Astrocyte (in vitro differentiated cells and primary cell): ENCODE measurements around the gene PINK1.

ENCODE experiments used
- EZH2 ChIP-seq: IDR thresholded peaks from 2 replicates; pipeline ENCODE4 v1.6.1; 2012; ENCODE audit warnings: mild to moderate bottlenecking, low read length, inconsistent platforms; ENCODE audit not compliant: insufficient read depth
- TF ChIP-seq, protein P1 (sequence below): IDR thresholded peaks from 2 replicates; pipeline ENCODE4 v1.5.1; 2011; ENCODE audit warnings: low read depth, mild to moderate bottlenecking, inconsistent platforms, low read length, moderate library complexity; ENCODE audit not compliant: insufficient read depth

DNA sequence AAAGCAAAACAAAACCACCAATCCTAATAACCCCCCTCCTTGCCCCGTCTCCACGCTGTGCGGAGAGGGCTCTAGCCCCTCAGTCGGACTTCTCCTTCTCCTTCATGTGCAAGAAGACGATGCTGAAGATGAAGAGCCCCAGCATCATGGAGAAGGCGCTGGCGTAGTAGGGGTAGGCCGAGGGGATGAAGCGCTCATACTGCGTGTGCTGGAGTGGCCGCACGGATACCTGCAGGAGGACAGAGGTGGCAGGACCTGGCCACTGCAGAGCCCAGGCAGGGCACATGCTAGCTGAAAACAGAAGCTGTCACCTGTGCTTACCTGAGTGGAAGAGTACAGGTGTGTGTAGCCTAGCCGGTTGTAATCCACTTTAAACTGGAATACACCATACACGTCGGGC lies 19.0 kb downstream of the PINK1 start:
- TF ChIP-seq, protein P1, sequence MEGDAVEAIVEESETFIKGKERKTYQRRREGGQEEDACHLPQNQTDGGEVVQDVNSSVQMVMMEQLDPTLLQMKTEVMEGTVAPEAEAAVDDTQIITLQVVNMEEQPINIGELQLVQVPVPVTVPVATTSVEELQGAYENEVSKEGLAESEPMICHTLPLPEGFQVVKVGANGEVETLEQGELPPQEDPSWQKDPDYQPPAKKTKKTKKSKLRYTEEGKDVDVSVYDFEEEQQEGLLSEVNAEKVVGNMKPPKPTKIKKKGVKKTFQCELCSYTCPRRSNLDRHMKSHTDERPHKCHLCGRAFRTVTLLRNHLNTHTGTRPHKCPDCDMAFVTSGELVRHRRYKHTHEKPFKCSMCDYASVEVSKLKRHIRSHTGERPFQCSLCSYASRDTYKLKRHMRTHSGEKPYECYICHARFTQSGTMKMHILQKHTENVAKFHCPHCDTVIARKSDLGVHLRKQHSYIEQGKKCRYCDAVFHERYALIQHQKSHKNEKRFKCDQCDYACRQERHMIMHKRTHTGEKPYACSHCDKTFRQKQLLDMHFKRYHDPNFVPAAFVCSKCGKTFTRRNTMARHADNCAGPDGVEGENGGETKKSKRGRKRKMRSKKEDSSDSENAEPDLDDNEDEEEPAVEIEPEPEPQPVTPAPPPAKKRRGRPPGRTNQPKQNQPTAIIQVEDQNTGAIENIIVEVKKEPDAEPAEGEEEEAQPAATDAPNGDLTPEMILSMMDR = no peak
- TF ChIP-seq EZH2 = no peak
